Hematopoietic multipotent progenitor cell treated with erythropoietin and hydrocortisone succinate and interleukin-3 and kit ligand, for 6 days (in vitro differentiated cells): ENCODE measurements around the gene ENOX1.
"Not testable (repeated sequence)": the region's sequence is repeated elsewhere in the genome, so short reads cannot be mapped to it uniquely, and the experiment has no call there.

Experiments
- DNase-seq: peaks from one replicate; pipeline ENCODE4 v3.0.0-alpha.2; 2015

Gene ENOX1

GRCh38 chr13:43415903-43416391, 370.8 kb downstream of the ENOX1 start:
- not testable (repeated sequence) for DNase-seq

- no peak for DNase-seq
Observed at GRCh38 chr13:43414111-43414510, 372.7 kb downstream of the ENOX1 start.

- DNase-seq: no peak
Observed at GRCh38 chr13:43411741-43412140, 375.0 kb downstream of the ENOX1 start.

- DNase-seq: no peak
Observed at GRCh38 chr13:43411211-43411610, 375.6 kb downstream of the ENOX1 start.

GRCh38 chr13:43408274-43408673, 378.5 kb downstream of the ENOX1 start:
- DNase-seq: no peak

GRCh38 chr13:43407023-43407581, 379.7 kb downstream of the ENOX1 start:
- DNase-seq: no peak

GRCh38 chr13:43405457-43405856, 381.3 kb downstream of the ENOX1 start:
- no peak for DNase-seq

- no peak for DNase-seq
Observed at GRCh38 chr13:43402380-43402779, 384.4 kb downstream of the ENOX1 start.

- peak; percentile 11 for DNase-seq
Observed at GRCh38 chr13:43401361-43401760, 385.4 kb downstream of the ENOX1 start.

- no peak for DNase-seq
Observed at GRCh38 chr13:43397111-43397510, 389.7 kb downstream of the ENOX1 start.

- DNase-seq: peak; percentile 6
Observed at GRCh38 chr13:43391036-43391435, 395.7 kb downstream of the ENOX1 start.

- DNase-seq: no peak
Observed at GRCh38 chr13:43390619-43391018, 396.2 kb downstream of the ENOX1 start.

GRCh38 chr13:43389983-43390382, 396.8 kb downstream of the ENOX1 start:
- no peak for DNase-seq

GRCh38 chr13:43389573-43389972, 397.2 kb downstream of the ENOX1 start:
- DNase-seq: no peak

GRCh38 chr13:43388282-43389034, 398.3 kb downstream of the ENOX1 start:
- DNase-seq: no peak

GRCh38 chr13:43387880-43388279, 398.9 kb downstream of the ENOX1 start:
- no peak for DNase-seq

- no peak for DNase-seq
Observed at GRCh38 chr13:43383498-43384165, 403.1 kb downstream of the ENOX1 start.

GRCh38 chr13:43379738-43380137, 407.0 kb downstream of the ENOX1 start:
- no peak for DNase-seq

GRCh38 chr13:43377973-43378372, 408.8 kb downstream of the ENOX1 start:
- DNase-seq: no peak

GRCh38 chr13:43377149-43377548, 409.6 kb downstream of the ENOX1 start:
- DNase-seq: no peak

GRCh38 chr13:43376596-43376995, 410.2 kb downstream of the ENOX1 start:
- DNase-seq: no peak

GRCh38 chr13:43375797-43376465, 410.8 kb downstream of the ENOX1 start:
- DNase-seq: no peak

GRCh38 chr13:43374621-43375020, 412.2 kb downstream of the ENOX1 start:
- DNase-seq: peak; percentile 30
